Heart left ventricle (tissue), 16 donors: ENCODE measurements around the gene CNTN4. TPM values are rescaled to one million over a fixed set of nuclear protein-coding genes. Genes with fewer than 3 reads are reported as not detected.

Experiments used
- ATAC-seq, 4 donors: fragments of 200-7000 bp; cut with Tn5 transposase; one replicate each; pipeline ENCODE4 v1.9.1; 2020 to 2022; ENCODE audit warnings: moderate library complexity in 4 of 4, mild to moderate bottlenecking in 3 of 4, moderate number of reproducible peaks in 1 of 4
- DNase-seq, 5 donors: peaks; one replicate each; pipeline ENCODE4 v3.0.0-alpha.2; 2020
- H3K27ac ChIP-seq, 12 donors: fragments of 200-600 bp; sonication (generic) in 4 of 12; one replicate each; pipeline versions ENCODE4 v1.5.0 to v1.8.0; 2016 to 2022; ENCODE audit warnings: mild to moderate bottlenecking in 2 of 12
- H3K27me3 ChIP-seq, 9 donors: fragments of 200-600 bp; sonication (generic) in 2 of 9; one replicate each; pipeline versions ENCODE4 v1.5.1 to v1.8.0; 2016 to 2022; ENCODE audit warnings: mild to moderate bottlenecking in 3 of 9
- H3K36me3 ChIP-seq, 9 donors: fragments of 200-600 bp; sonication (generic) in 2 of 9; one replicate each; pipeline versions ENCODE4 v1.5.0 to v1.8.0; 2018 to 2022; ENCODE audit warnings: mild to moderate bottlenecking in 2 of 9
- H3K4me1 ChIP-seq, 12 donors: fragments of 200-600 bp; sonication (generic) in 4 of 12; one replicate each; pipeline versions ENCODE4 v1.5.0 to v1.8.0; 2016 to 2022; ENCODE audit warnings: mild to moderate bottlenecking in 3 of 12
- H3K4me3 ChIP-seq, 12 donors: fragments of 200-600 bp; sonication (generic) in 4 of 12; one replicate each; pipeline versions ENCODE4 v1.5.0 to v1.8.0; 2017 to 2022; ENCODE audit warnings: mild to moderate bottlenecking in 9 of 12, moderate library complexity in 4 of 12
- H3K9me3 ChIP-seq, 12 donors: fragments of 200-600 bp; sonication (generic) in 4 of 12; one replicate each; pipeline versions ENCODE4 v1.5.0 to v1.8.0; 2016 to 2022; ENCODE audit warnings: mild to moderate bottlenecking in 1 of 12
- CTCF ChIP-seq, 12 donors: fragments of 200-600 bp; sonication (generic) in 4 of 12; IDR thresholded peaks; one replicate each; pipeline versions ENCODE4 v1.5.0 to v1.8.0; 2018 to 2022; ENCODE audit warnings: antibody characterized with exemption in 12 of 12, mild to moderate bottlenecking in 5 of 12
- POLR2A ChIP-seq, 2 donors: fragments of 450-650 bp; IDR thresholded peaks; one replicate each; pipeline ENCODE4 v1.6.1; 2017; ENCODE audit warnings: antibody characterized with exemption in 2 of 2, mild to moderate bottlenecking in 2 of 2, moderate library complexity in 2 of 2
- WGBS, 4 donors: extraction: QIAGEN DNeasy Blood & Tissue Kit in 2 of 4; methylation state at CpG; one replicate each; pipeline versions ENCODE4 v1.1.5 to v1.1.7; 2013 to 2018; 5-methylcytosine and 5-hydroxymethylcytosine counted together
- intact Hi-C, 10 donors: fragments of 100-400 bp; cut with DNase I; formaldehyde crosslinking; loops; one replicate each; pipeline versions ENCODE4 v1.11.1 to v1.14.2; 2022
- polyA plus RNA-seq, 2 donors: library from polyadenylated mRNA; stranded (reverse); fragments of 200-250 nt; gene quantifications; one replicate each; pipeline ENCODE4 v1.2.3, GENCODE V29; 2013
- total RNA-seq, 9 donors: library from RNA; depleted of rRNA in 2 of 9; stranded (reverse); fragments of >200 nt in 2 of 9; fragmentation: NEBNext Ultra II Directional in 3 of 9; extraction: Animal tissue kit (Norgen Biotek cat#: 25700) in 3 of 9; gene quantifications; one replicate each; pipeline versions ENCODE4 v1.1.0 to v1.2.4, GENCODE V29; 2016 to 2023
- donor health status: ischemic (EF 13 %, LVEDD 7.1; RV severe dilation, severe dysfunction).
- donor health status: healthy with polysubstance abuse.
- donor health status: DM: no; HTN: yes; CAD: no.
- donor health status: DM: no; HTN: no; CAD: no.
- donor health status: ischemic (EF 25% LVEDD 6.9; RV normal size, moderate dysfunction).
- donor health status: ischemic (EF 25% LVEDD 5.7; RV mildly dilated, moderate dysfunction).
- donor health status: healthy.
- donor health status: DM: yes; HTN: yes; CAD: no.
- donor health status: ischemic (EF 35%, LVEDD 5.7; RV mildly dilated, moderate dysfunction).
- donor health status: nonischemic (EF 11% LVEDD 7.7; RV severe dilation, severe dysfunction).
- donor health status: DM: yes; HTN: yes; CAD: no.
- donor health status: PGD.
- donor health status: ischemic (EF 29% LVEDD 5.4; RV normal size, mild dysfunction).
- donor health status: nonischemic (EF 23%, LVEDD 6.1; RV moderate dilation, normal function).

Gene CNTN4
- total and polyA plus RNA-seq, 11 donors, result 0.30 to 6.7 (median 1.2) TPM

DNA sequence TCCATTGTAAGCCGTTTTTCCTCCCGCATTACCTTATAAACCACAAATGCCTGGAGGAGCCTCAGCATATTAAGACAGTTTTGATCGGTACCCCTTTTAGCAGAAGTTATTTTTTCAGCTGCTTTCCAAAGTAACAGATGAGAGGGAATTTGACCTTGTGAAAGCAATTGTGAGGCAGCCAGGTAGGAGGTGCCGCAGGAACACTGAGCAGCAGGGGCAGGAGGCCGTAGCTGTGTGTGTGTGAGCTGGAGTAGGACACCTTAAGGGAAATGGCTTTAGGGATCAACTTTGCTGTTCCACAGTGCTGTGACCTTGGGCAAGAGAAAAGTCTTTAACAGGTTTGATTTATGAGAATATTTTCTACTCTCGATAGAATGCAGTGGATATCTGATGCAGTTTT is 529.5 kb downstream of the CNTN4 start:
- TF ChIP-seq CTCF (IDR thresholded peaks at IDR 0.05) (no peak), POLR2A (IDR thresholded peaks at IDR 0.05) (no peak)
- no peak for ATAC-seq
- Histone ChIP-seq H3K36me3 (no peaks in the 10 kb centered on the region), H3K27me3 (no peaks in the 10 kb centered on the region), H3K9me3 (no peaks in the 10 kb centered on the region), H3K27ac (no peak overlapping the region), H3K4me1 (no peaks in the 10 kb centered on the region), H3K4me3 (no peak overlapping the region)
- 88 to 91% (median 91%) methylated on average over 6 of the region's 6 CpGs for WGBS, 4 donors
- DNase-seq, result no peak
- intact Hi-C loops, result no loop called here

DNA sequence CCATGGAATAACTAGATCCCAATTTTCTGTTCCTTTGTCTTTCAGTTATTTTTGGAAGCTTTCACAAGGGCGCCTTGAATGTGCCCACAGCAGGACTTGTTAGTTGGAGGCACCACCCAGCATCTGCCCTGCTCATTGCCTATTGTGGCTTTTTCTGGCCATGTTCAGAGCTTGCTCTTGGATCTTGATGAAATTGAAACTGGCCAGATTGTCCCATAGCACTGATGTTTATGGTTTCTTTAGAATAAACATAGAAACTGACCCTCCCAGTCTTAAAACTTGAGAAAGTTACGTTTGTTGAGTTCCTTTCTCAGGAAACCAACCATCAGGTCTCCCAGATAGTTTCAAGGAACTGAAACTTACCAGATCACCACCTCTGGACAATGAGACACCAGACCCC is 536.8 kb downstream of the CNTN4 start:
- TF ChIP-seq POLR2A (IDR thresholded peaks at IDR 0.05), result no peak
- H3K36me3 ChIP-seq, result no peaks in the 10 kb centered on the region
- intact Hi-C loops, result no loop called here

GRCh38 chr3:2643606-2644005 is 544.9 kb downstream of the CNTN4 start:
- Histone ChIP-seq H3K27me3 (no peaks in the 10 kb centered on the region), H3K36me3 (no peaks in the 10 kb centered on the region), H3K27ac (no peak overlapping the region), H3K4me3 (no peak overlapping the region), H3K9me3 (peaks cover 0 to 2% (median 0%) of the 10 kb centered on the region in 12 donors), H3K4me1 (no peaks in the 10 kb centered on the region)
- WGBS, 4 donors, result 55 to 72% (median 66%) methylated on average over 3 of the region's 3 CpGs
- no peak for TF ChIP-seq CTCF (IDR thresholded peaks at IDR 0.05)
- TF ChIP-seq POLR2A (IDR thresholded peaks at IDR 0.05), result no peak
- ATAC-seq, result no peak
- intact Hi-C loops, result no loop called here
- DNase-seq, result no peak

More for the DNA sequence above, 536.8 kb downstream of the CNTN4 start:
- H3K27me3 ChIP-seq, result no peaks in the 10 kb centered on the region
- ATAC-seq (no peak), DNase-seq (no peak)
- H3K4me1 ChIP-seq, result no peaks in the 10 kb centered on the region
- no peak overlapping the region for H3K4me3 ChIP-seq
- 72 to 90% (median 78%) methylated on average over 2 of the region's 2 CpGs for WGBS, 4 donors
- H3K9me3 ChIP-seq, result peaks cover 0 to 9% (median 0%) of the 10 kb centered on the region in 12 donors
- H3K27ac ChIP-seq, result no peak overlapping the region

- WGBS, 4 donors, result 67 to 73% (median 69%) methylated on average over 2 of the region's 2 CpGs
- H3K27me3 ChIP-seq, result no peaks in the 10 kb centered on the region
- no peak for ATAC-seq
- H3K4me1 ChIP-seq, result no peaks in the 10 kb centered on the region
- intact Hi-C loops, result no loop called here
- H3K4me3 ChIP-seq, result no peak overlapping the region
- peaks cover 0 to 14% (median 0%) of the 10 kb centered on the region in 12 donors for H3K9me3 ChIP-seq
- no peak for DNase-seq
- no peak overlapping the region for H3K27ac ChIP-seq
- TF ChIP-seq POLR2A (IDR thresholded peaks at IDR 0.05) (no peak), CTCF (IDR thresholded peaks at IDR 0.05) (no peak)
- no peaks in the 10 kb centered on the region for H3K36me3 ChIP-seq
Measured at GRCh38 chr3:2645001-2645400, 546.3 kb downstream of the CNTN4 start.

GRCh38 chr3:2650746-2651145 is 552.1 kb downstream of the CNTN4 start:
- H3K4me3 ChIP-seq, result no peak overlapping the region
- H3K4me1 ChIP-seq, result peaks cover 0 to 13% (median 1%) of the 10 kb centered on the region in 12 donors
- H3K36me3 ChIP-seq, result no peaks in the 10 kb centered on the region
- no peaks in the 10 kb centered on the region for H3K27me3 ChIP-seq
- no peak overlapping the region for H3K27ac ChIP-seq
- WGBS, 4 donors, result 93 to 97% (median 94%) methylated on average over 3 of the region's 3 CpGs
- peaks cover 0 to 16% (median 0%) of the 10 kb centered on the region in 12 donors for H3K9me3 ChIP-seq
- no peak for ATAC-seq
- intact Hi-C loops, result no loop called here
- DNase-seq, result no peak
- TF ChIP-seq POLR2A (IDR thresholded peaks at IDR 0.05) (no peak), CTCF (IDR thresholded peaks at IDR 0.05) (no peak)
